ENCODE results near the gene RAB3A.

The RAB3A gene

GRCh38 chr19:18196511-18196845, 7.4 kb downstream of the RAB3A start:
- no peak for DNase-seq

GRCh38 chr19:18194554-18195238, 9.1 kb downstream of the RAB3A start:
- peak; percentile 70 for DNase-seq

- DNase-seq, result no peak
Observed at GRCh38 chr19:18194181-18194530, 9.7 kb downstream of the RAB3A start.

GRCh38 chr19:18193388-18194180, 10.3 kb downstream of the RAB3A start:
- DNase-seq, result no peak

- peak; percentile 100 for DNase-seq
Observed at GRCh38 chr19:18192673-18193387, 11.0 kb downstream of the RAB3A start, which contains the start of gene MPV17L2. Gene MPV17L2, plus strand, starts transcription at chr19:18193218. Its CDS starts 64 bp downstream, at chr19:18193282.

- no peak for DNase-seq
Observed at GRCh38 chr19:18191640-18192062, 12.2 kb downstream of the RAB3A start.

GRCh38 chr19:18190278-18190677, 13.6 kb downstream of the RAB3A start:
- no peak for DNase-seq

GRCh38 chr19:18185538-18185937, 18.3 kb downstream of the RAB3A start:
- DNase-seq, result no peak

GRCh38 chr19:18183529-18183928, 20.3 kb downstream of the RAB3A start:
- DNase-seq, result no peak

- no peak for DNase-seq
Observed at GRCh38 chr19:18179957-18180356, 23.9 kb downstream of the RAB3A start.

GRCh38 chr19:18176367-18177310, 27.2 kb downstream of the RAB3A start:
- DNase-seq, result no peak

GRCh38 chr19:18174983-18175382, 28.9 kb downstream of the RAB3A start:
- no peak for DNase-seq

GRCh38 chr19:18173572-18174288, 30.1 kb downstream of the RAB3A start, which contains the start of gene IFI30:
Gene IFI30, plus strand, starts transcription at chr19:18173813. Its CDS starts 29 bp downstream, at chr19:18173842.
- DNase-seq, result peak; percentile 87

GRCh38 chr19:18173054-18173571, 30.7 kb downstream of the RAB3A start:
- DNase-seq, result no peak

- DNase-seq, result no peak
Observed at GRCh38 chr19:18172331-18173053, 31.4 kb downstream of the RAB3A start.

GRCh38 chr19:18171605-18172327, 32.1 kb downstream of the RAB3A start:
- no peak for DNase-seq

- no peak for DNase-seq
Observed at GRCh38 chr19:18170714-18171255, 33.1 kb downstream of the RAB3A start.

- no peak for DNase-seq
Observed at GRCh38 chr19:18168673-18169381, 35.0 kb downstream of the RAB3A start.
